Bone marrow (tissue), 2 donors: ENCODE results near the gene PDXDC1.
A peak's percentile ranks its signal among the peaks of the same experiment; 100 is the strongest.
"Not testable (repeated sequence)": the region's sequence is repeated elsewhere in the genome, so short reads cannot be mapped to it uniquely, and the experiment has no call there.

Experiments used
- DNase-seq, 2 donors: peaks; one replicate each; lab custom pipeline; 2025; lab: John Stamatoyannopoulos, UW

Gene PDXDC1

DNA sequence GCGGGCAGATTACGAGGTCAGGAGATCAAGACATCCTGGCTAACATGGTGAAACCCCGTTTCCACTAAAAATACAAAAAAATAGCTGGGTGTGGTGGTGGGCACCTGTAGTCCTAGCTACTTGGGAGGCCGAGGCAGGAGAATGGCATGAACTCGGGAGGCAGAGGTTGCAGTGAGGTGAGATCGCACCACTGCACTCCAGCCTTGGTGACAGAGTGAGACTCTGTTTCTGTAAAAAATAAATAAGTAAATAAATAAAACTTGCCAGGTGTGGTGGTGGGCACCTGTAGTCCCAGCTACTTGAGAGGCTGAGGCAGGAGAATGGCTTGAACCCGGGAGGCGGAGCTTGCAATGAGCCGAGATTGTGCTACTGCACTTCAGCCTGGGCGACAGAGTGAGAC is 38.1 kb downstream of the PDXDC1 start:
- DNase-seq, result not testable (repeated sequence)

DNA sequence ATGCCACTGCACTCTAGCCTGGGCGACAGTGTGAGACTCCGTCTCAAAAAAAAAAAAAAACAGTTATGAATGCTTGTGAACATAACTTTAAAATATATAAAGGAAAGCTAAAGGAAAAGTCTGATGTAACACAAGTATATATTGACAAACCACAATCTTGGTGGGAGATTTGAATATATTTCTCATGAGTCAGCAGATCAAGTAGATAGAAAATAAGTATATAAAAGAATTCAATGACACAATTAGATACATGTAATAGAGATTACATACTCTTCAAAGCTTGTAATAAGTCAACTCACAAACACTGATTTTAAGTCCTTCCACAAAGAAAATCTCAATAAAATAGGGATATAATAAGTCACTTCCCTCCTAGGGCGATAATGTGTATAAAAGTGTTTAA is 40.8 kb downstream of the PDXDC1 start:
- not testable (repeated sequence) for DNase-seq

DNA sequence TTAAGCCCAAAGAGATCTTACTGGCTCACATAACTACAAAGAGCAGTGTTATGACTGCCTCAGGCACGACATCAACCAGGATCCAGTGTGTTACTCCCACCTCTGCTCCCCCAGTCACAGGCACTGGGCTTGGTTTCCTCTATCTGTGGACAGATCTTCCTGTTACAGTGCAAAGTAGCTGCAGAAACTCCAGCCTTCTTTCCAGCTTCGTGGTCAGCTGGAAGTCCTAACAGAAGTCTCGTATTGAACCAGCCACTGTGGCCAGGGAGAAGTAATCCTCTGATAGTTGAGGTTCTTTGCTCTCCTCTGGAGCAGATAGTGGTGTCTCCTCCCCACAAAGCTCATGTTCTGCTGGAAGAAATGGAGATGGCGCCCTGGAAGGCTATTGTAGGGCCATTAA is 41.5 kb downstream of the PDXDC1 start:
- DNase-seq, result not testable (repeated sequence)

DNA sequence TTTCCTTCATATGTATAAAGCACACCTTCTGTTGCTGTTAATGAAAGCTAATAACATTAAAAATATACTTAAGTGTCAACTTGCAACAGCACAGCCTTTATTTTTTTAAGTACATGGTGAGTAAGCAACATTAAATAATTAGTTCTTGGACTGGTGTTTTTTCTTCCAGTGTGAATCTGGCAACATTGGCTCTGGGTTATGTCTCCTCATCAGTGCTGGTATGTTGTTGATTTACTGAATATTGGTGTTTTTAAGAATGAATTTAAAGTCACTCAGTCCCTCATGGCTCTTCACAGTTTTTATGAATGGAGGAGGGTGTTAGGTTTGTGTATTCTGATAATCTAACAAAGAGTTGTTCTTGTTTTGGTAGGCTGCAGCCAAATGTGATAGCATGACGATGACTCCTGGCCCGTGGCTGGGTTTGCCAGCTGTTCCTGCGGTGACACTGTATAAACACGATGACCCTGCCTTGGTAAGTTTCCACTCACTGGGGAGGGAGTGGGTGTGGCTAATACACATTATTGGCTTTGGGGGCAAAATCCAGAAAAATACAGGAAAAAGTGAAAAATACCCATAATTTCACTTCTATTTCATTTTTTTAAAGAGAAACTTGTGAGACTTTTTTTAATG is 42.2 kb downstream of the PDXDC1 start:
- not testable (repeated sequence) for DNase-seq

DNA sequence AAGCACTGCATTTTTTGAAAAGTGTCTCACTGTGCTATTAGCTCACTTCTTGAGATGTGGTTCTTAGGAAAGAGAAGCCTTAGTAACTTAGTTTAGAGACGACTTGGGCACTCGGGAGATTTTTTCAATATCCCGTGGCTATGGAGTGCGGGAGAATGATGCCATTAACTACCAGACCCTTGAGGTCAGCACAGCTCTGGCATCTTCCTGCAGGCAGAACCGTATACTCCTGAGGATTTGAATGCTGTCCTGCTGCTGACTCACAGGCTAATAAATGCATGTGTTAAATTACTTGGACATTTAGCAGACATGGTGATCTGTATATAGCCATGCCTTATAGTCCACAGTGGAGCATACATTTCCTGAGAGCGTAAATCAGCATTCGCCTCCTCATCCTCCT is 46.6 kb downstream of the PDXDC1 start:
- not testable (repeated sequence) for DNase-seq

DNA sequence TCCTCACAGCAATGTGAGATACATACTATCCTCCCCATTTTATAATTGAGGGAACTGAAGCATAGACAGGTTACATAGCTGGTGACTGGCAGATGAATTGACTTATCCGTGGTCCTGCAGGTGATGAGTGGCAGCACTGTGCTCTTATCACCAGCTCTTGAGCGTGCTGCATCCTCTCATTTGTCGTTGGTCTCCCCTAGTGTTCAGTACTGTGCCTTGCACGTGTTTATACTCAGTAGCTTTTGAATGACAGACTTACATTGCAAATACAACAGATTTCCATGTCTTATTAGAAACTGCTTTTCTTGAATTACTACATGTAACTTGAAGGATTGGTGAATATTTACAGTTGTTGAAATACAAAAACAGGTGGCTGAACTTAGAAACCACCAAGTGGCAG is 47.4 kb downstream of the PDXDC1 start:
- DNase-seq, result peak in 1 of 2 donors; percentile 64

DNA sequence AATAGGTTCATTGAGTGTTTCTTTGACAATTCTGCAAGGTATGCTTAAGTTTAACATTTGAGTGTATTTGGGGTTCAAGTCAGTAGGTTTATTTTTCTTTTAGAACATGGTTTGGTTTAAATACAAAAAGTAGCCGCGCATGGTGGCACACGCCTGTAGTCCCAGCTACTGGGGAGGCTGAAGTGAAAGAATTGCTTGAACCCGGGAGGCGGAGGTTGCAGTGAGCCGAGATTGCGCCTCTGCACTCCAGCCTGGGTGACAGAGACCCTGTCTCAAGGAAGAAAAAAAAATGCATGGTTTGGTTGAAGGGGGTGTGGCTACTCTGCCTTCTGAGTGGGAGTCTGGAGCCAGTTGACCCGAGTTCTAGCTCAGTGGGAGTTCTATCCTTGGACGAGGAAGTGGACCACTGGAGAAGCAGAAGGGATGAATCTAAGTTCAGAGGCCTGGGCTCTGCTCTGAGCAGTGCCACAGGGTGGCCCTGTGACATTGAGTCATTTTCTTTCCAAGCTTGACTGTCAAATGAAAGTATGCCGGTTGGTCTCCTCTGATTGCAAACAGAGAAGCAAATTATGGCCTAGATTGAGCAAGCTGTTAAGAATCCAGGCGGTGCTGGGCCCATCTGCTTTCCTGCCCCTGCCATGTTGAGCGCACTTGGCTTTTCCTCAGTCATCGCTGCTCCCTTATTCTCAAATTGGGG is 48.7 kb downstream of the PDXDC1 start:
- not testable (repeated sequence) for DNase-seq

DNA sequence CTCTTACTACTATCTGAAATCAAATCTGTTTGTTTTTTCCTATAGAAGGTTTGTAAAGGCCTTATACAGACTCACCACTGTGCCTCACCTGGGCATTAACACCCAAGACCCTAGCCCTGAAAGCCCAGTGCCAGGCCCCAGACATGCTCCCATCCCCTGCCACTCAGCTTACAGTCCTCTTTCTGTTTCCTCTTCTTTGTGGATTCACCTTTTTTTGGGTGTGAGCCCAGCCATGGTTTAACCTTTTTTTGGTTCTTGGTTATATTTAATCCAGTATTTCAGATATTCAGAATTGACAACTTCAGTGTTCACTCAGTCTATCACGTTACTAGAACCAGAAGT is 50.0 kb downstream of the PDXDC1 start:
- DNase-seq, result not testable (repeated sequence)

DNA sequence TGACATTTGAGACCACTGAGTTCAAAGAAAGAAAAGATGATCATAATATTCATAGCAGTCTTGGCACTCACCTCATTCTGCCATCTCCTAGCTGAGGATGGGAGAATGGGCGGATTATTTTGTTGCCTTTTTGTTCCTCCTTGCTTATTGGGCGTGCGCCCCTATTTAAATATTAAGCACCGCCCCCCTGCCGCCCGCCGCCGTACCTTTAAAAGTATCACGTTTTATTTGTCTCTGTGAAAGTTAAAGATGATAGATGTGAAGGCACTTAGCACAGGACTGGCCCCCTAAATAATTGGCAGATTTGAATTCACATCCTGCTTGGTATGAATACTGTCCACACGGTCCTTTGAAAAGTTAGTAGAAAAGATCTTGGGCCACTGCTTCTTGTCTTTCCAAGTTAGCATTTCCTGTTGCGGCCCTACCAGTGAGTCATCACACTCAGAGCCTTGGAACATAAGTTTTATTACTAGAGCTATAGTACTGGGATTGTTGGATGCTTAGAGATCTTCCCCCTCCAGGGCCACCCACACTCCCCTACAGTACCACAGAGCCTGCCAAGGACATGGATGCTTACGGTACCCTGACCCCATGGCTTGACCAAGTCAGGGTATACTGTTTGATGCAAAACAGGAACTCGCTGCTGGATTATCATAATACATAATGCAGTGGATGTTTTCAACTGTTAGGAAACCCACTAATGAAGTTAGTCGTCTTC is 50.6 kb downstream of the PDXDC1 start:
- DNase-seq, result not testable (repeated sequence)

DNA sequence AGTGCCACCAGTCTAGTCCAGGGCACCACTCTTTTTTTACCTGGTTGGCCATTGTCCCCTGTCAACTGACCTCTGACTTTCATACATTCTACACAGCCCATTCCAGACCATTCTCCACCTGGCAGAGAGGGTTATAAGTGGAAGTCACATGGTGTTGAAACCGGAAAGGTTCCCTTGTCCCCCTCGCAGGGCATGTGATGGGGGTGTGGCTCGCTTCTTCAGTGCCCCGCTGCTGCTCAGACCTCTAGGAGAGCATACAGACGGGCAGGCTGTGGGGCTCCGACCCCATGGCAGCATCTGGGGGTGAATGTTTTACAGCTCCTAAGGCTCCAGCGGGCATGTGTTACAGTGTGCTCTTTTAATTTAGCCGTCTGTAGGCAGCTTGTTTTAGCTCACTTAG is 52.2 kb downstream of the PDXDC1 start:
- DNase-seq, result not testable (repeated sequence)

DNA sequence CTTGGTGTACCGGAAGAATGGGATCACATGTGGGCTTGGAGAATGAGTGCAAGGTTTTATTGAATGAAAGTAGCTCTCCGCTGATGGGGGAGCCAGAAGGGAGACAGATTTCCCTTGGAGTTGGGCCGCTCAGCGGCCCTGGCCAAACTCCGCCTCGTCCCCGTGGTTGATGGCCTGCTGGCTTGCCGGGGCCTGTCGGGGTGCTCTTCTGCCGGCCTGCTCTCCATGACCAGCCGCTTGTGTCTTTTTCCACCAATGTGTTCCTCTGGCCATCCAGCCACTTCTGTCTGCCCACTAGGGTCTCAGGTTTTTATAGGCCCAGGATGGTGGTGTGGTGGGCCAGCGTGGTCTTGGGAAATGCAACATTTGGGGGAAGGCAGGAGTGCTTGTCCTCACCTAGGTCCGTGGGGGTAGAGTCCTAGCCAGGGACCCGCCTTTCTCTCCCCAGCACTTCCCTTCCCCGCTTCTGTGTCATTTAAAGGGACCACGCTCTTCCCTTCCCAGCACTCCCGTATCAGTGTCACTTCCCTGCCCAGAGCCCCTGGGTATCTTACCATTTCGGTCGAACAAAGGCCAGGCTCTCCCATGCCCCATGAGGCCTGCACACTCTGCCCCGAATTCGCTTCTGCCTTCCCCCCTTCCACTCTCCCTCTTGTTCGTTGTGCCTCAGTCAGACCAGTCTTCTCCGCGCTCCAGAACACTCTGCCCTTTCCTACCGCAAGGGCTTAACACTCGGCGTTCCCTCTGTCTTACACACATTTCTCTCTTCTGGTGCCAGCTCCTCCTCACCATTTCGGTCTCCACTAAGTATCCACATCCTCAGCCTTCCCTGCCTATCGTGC is 52.9 kb downstream of the PDXDC1 start:
- DNase-seq, result not testable (repeated sequence)

DNA sequence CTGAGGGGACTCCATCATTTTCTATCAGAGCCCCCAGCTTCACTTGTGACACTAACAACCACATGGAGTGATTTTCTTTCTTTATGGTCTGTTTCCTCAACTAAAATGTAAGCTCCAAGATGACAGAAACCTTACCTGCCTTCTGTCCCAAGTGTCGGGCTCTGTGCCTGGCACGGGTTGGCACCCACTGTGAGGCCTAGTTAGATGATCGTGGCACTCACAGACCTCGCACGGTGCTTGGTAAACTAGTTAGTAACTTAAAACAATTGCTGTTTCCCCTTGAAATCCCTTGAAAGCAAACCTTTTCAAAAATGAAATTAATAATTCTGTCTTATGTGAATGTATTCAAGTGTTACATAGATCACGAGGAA is 53.5 kb downstream of the PDXDC1 start:
- DNase-seq, result not testable (repeated sequence)

DNA sequence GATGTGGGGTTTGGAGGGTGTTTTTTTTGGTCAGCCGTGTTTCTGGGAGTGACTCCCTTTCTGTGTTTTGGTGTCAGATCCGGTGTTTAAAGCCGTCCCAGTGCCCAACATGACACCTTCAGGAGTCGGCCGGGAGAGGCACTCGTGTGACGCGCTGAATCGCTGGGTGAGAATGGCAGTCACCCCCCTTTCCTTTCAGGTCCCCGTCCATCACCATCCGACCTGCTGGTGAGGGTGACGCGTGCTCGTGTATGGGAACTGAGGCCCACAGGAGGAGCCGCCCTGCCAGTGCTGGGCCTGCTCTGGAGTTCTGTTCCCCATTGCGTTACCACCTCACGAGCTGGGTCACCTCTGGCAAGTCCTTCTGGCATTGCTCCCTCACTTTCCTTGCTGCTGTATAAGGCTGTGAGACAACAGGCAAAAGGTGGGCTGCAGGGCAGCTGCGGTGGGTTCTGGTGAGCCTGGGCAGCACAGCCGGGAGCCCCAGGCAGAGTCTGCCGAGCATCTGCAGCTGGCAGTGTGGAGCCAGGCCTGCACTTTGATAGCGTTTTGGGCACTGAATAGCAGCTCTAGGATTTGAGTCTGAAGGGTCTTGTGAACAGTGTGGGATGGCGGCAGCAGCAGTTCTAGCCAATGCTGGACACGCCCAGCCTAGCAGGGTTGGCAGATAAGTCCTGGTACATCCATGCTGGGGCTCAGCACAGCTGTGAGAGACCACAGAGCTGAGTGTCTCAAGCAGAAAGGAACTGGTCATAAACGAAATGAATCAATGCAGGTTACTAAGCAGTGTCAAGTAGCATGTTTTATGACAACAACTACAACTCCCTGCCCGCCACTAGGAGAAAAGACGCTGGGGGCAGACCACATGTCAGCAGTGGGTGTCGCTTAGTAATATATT is 54.2 kb downstream of the PDXDC1 start:
- DNase-seq, result not testable (repeated sequence)

DNA sequence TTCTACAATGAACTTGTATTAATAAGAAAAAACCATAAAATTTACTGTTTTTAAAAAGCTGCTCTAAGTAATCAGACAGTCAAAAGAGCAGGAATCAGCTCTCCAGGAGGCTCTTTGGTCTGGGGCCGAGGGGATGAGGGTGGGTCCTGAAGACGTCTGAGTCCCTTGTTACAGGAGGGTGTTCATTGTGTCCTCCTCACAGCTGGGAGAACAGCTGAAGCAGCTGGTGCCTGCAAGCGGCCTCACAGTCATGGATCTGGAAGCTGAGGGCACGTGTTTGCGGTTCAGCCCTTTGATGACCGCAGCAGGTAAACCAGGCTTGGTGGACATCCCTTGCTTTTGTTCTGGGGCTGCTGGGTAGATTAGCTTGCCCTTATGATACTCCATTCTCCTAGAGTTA is 54.9 kb downstream of the PDXDC1 start:
- not testable (repeated sequence) for DNase-seq

DNA sequence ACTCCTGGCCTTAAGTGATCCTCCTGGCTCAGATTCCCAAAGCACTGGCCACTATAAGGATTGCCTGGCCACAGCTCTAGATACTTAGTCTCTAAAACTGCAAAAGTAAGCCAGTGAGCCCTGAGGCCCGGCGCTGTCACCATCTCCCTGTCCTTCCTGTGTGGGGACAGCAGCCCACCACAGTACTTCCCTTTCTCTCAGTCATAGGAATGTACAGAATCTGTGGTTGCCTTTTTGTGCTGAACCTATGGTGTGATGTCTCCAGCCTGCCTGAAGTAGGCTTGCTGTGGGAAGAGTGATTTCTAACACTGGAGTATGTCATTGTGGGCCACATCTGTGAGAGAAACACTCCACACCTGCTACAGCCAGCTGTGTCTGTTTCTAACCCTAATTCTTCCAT is 56.4 kb downstream of the PDXDC1 start:
- peak in 1 of 2 donors; percentile 59 for DNase-seq

DNA sequence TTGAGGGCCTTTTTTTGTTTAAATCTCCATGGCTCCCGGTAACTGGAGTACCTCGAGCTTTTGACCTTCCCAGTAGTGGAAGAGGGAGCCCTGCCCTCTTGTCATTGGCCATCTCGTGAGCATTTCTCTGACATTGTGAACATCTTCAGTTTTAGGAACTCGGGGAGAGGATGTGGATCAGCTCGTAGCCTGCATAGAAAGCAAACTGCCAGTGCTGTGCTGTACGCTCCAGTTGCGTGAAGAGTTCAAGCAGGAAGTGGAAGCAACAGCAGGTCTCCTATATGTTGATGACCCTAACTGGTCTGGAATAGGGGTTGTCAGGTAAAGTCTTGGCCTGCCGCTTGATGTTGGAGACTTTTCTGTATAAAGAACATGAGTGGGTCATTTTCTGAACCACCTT is 56.8 kb downstream of the PDXDC1 start:
- no peak for DNase-seq

DNA sequence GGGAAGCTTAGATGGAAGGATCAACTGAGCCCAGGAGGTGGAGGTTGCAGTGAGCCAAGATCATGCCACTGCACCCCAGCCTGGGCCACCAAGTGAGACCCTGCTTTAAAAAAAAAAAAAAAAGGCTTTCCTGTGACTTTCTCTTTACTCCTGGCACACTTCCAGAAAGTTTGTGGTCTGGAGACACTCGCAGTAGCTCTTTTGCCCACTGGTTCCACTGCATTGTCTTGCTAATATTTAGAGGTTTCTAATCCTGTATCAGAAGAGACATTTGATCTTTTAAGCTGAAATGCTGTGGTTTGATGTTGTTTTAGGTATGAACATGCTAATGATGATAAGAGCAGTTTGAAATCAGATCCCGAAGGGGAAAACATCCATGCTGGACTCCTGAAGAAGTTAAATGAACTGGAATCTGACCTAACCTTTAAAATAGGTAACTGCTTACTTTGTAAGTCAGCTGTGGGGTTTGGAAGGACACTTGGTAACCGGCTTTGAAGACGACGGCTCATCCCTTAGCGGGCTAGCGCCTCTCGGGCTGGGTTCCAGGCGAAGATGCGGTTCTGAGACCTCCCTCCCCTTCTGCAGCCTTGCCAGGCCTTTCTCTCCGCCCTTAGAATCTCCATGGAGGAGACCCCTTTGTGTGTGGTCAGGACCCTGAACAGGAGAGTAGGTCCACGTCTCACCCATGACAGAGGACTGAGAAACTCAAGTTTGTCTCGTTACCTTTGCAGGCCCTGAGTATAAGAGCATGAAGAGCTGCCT is 57.9 kb downstream of the PDXDC1 start:
- DNase-seq, result no peak

DNA sequence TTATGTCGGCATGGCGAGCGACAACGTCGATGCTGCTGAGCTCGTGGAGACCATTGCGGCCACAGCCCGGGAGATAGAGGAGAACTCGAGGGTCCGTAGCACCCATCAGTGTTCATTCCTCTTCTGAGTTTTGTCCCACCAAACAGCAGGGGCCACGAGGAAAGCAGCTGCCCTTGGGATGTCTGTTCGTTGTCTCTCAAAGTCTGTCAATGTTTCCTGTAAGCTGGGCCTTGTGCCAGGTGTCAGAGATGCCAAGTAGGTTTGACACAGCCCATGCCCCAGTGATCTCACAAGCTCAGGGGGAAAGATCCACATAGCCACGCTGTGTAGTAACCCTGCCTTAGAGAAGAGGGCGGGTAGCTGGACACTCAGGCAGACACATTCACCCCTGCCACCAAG is 58.5 kb downstream of the PDXDC1 start:
- no peak for DNase-seq

DNA sequence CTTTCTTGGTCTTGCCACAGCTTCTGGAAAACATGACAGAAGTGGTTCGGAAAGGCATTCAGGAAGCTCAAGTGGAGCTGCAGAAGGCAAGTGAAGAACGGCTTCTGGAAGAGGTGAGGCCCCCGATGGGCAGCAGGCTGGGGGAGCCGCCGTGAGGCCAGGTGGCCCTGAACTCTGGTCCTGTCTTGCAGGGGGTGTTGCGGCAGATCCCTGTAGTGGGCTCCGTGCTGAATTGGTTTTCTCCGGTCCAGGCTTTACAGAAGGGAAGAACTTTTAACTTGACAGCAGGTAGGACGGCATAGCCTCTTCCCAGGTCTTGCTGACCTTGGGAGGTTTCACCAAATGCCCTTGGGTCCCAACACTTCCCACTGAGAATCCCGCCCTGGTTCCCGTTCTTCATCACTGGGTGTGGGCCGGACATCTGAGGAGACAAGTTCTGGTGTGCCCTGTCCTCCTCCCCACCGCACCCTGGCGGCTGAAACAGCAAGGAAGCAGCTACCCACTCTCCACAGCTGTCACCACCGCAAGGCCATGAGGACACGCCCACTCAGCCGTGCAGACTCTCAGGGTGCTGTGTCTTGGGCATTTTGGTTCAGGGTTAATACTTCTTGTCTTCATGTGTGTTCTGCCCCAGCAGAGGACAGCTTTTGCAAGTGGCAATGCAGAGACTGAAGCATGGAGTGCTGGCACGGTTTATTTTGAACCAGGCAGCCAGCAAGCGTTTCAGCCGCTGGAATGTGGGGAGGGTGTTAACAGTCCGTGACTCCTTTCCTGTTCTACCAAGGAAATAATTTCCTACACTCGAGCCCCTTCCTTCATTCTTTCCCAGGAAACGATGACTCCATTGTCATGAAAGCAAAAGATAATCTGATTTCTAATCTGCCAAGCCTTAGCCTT is 59.7 kb downstream of the PDXDC1 start:
- DNase-seq, result no peak
